ENCODE data around the gene SNHG17.
"Not testable (repeated sequence)": the region's sequence is repeated elsewhere in the genome, so short reads cannot be mapped to it uniquely, and the experiment has no call there.

SNHG17 gene

GRCh38 chr20:38447251-38447661 lies 12.1 kb upstream of the SNHG17 start:
- no peak for TF ChIP-seq CTCF (conservative IDR thresholded peaks at IDR 0.05; ENCODE audit: low read depth, low read length)
- DNase-seq (ENCODE audit: low read depth): no peak
- H3K4me3 ChIP-seq (ENCODE audit: low read length): peak overlapping the region; percentile 87

- TF ChIP-seq CTCF (conservative IDR thresholded peaks at IDR 0.05; ENCODE audit: low read depth, low read length): peak; percentile 93
- H3K4me3 ChIP-seq (ENCODE audit: low read length): peak overlapping the region; percentile 87
- peak; percentile 75 for DNase-seq (ENCODE audit: low read depth)
Observed at GRCh38 chr20:38446441-38447209, 11.5 kb upstream of the SNHG17 start.

GRCh38 chr20:38445901-38446425 lies 10.8 kb upstream of the SNHG17 start:
- no peak for TF ChIP-seq CTCF (conservative IDR thresholded peaks at IDR 0.05; ENCODE audit: low read depth, low read length)
- H3K4me3 ChIP-seq (ENCODE audit: low read length): peak overlapping the region; percentile 87
- DNase-seq (ENCODE audit: low read depth): no peak

GRCh38 chr20:38445381-38445796 lies 10.3 kb upstream of the SNHG17 start:
- H3K4me3 ChIP-seq (ENCODE audit: low read length): no peak overlapping the region
- TF ChIP-seq CTCF (conservative IDR thresholded peaks at IDR 0.05; ENCODE audit: low read depth, low read length): no peak
- no peak for DNase-seq (ENCODE audit: low read depth)

GRCh38 chr20:38441916-38442315 lies 6.8 kb upstream of the SNHG17 start:
- H3K4me3 ChIP-seq (ENCODE audit: low read length): no peak overlapping the region
- TF ChIP-seq CTCF (conservative IDR thresholded peaks at IDR 0.05; ENCODE audit: low read depth, low read length): no peak
- no peak for DNase-seq (ENCODE audit: low read depth)

- not testable (repeated sequence) for H3K4me3 ChIP-seq (ENCODE audit: low read length); DNase-seq (ENCODE audit: low read depth)
Observed at GRCh38 chr20:38441110-38441509, 6.0 kb upstream of the SNHG17 start.

GRCh38 chr20:38437796-38438195 lies 2.7 kb upstream of the SNHG17 start:
- H3K4me3 ChIP-seq (ENCODE audit: low read length): no peak overlapping the region
- no peak for TF ChIP-seq CTCF (conservative IDR thresholded peaks at IDR 0.05; ENCODE audit: low read depth, low read length)
- no peak for DNase-seq (ENCODE audit: low read depth)

Measured in retinal pigment epithelial cell (primary cell).